Upper lobe of right lung (tissue), 1 donor: Measurements from ENCODE around the gene TTLL11. TPM values are rescaled to one million over a fixed set of nuclear protein-coding genes. Genes with fewer than 3 reads are reported as not detected.

Experiments
- ATAC-seq: fragments of 200-7000 bp; cut with Tn5 transposase; one replicate; pipeline ENCODE4 v1.9.1; 2020; ENCODE audit warnings: mild to moderate bottlenecking, moderate library complexity
- DNase-seq: peaks from one replicate; pipeline ENCODE4 v3.0.0-alpha.2; 2020
- H3K27ac ChIP-seq: fragments of 200-600 bp; one replicate; pipeline ENCODE4 v1.8.0; 2022
- H3K27me3 ChIP-seq: fragments of 200-600 bp; one replicate; pipeline ENCODE4 v1.8.0; 2022; ENCODE audit warnings: mild to moderate bottlenecking
- H3K36me3 ChIP-seq: fragments of 200-600 bp; one replicate; pipeline ENCODE4 v1.8.0; 2022
- H3K4me1 ChIP-seq: fragments of 200-600 bp; one replicate; pipeline ENCODE4 v1.8.0; 2022
- H3K4me3 ChIP-seq: fragments of 200-600 bp; one replicate; pipeline ENCODE4 v1.8.0; 2022; ENCODE audit warnings: mild to moderate bottlenecking
- H3K9me3 ChIP-seq: fragments of 200-600 bp; one replicate; pipeline ENCODE4 v1.8.0; 2022
- CTCF ChIP-seq: fragments of 200-600 bp; IDR thresholded peaks from one replicate; pipeline ENCODE4 v1.8.0; 2022; ENCODE audit warnings: antibody characterized with exemption
- intact Hi-C: fragments of 100-400 bp; cut with DNase I; formaldehyde crosslinking; loops from one replicate; pipeline ENCODE4 v1.11.0; 2022
- total RNA-seq: library from RNA; stranded (reverse); fragmentation: NEBNext Ultra II Directional; extraction: Animal tissue kit (Norgen Biotek cat#: 25700); gene quantifications from one replicate; pipeline ENCODE4 v1.2.1, GENCODE V29; 2021
- donor health status: DM: no; HTN: yes; CAD: no; lungs with severe emphysema.

Gene TTLL11
- total RNA-seq, 1 donor from 2014 or later = 10.7 TPM

GRCh38 chr9:122090287-122090883, 2.7 kb downstream of the TTLL11 start:
- ATAC-seq = no peak
- no peak for TF ChIP-seq CTCF
- Histone ChIP-seq H3K27ac (no peak overlapping the region), H3K27me3 (no peaks in the 10 kb centered on the region), H3K36me3 (peaks cover 5% of the 10 kb centered on the region), H3K4me1 (peaks cover 25% of the 10 kb centered on the region), H3K9me3 (no peaks in the 10 kb centered on the region), H3K4me3 (no peak overlapping the region)
- intact Hi-C loops = no loop called here
- DNase-seq = no peak

GRCh38 chr9:122088880-122089706, 4.0 kb downstream of the TTLL11 start:
- Histone ChIP-seq H3K4me3 (no peak overlapping the region), H3K9me3 (no peaks in the 10 kb centered on the region), H3K4me1 (peaks cover 20% of the 10 kb centered on the region), H3K27me3 (no peaks in the 10 kb centered on the region), H3K27ac (no peak overlapping the region), H3K36me3 (peaks cover 5% of the 10 kb centered on the region)
- ATAC-seq = no peak
- no peak for TF ChIP-seq CTCF
- DNase-seq = no peak
- intact Hi-C loops = no loop called here

GRCh38 chr9:122087406-122088200, 5.5 kb downstream of the TTLL11 start:
- Histone ChIP-seq H3K27me3 (no peaks in the 10 kb centered on the region), H3K4me3 (no peak overlapping the region), H3K4me1 (peaks cover 15% of the 10 kb centered on the region), H3K36me3 (peaks cover 5% of the 10 kb centered on the region), H3K9me3 (no peaks in the 10 kb centered on the region), H3K27ac (no peak overlapping the region)
- no peak for DNase-seq
- TF ChIP-seq CTCF = no peak
- no peak for ATAC-seq
- intact Hi-C loops = no loop called here

GRCh38 chr9:122086873-122087272, 6.2 kb downstream of the TTLL11 start:
- DNase-seq = no peak
- no peaks in the 10 kb centered on the region for H3K27me3 ChIP-seq
- ATAC-seq = no peak
- H3K4me3 ChIP-seq = no peak overlapping the region
- no peaks in the 10 kb centered on the region for H3K9me3 ChIP-seq
- peaks cover 10% of the 10 kb centered on the region for H3K4me1 ChIP-seq
- intact Hi-C loops = no loop called here
- no peak overlapping the region for H3K27ac ChIP-seq
- peaks cover 5% of the 10 kb centered on the region for H3K36me3 ChIP-seq
- no peak for TF ChIP-seq CTCF

DNA sequence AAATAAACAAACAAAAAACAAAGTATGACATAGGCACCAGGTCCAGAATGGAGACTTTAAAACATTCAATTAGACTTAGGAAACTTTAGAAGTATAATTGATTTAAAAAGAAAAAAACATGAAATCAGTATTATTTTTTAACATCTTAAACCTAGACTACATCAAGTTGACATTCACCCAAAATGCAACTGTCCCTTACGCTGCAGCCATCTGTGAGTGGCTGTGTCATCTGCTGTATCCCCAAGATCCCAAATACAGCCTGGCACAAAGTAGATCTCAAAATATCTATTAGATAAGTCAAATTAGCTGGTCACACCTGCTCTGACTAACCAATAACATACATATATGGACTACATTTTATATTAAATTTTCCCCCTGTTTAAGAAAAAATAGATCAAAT, 7.8 kb downstream of the TTLL11 start:
- Histone ChIP-seq H3K4me3 (no peak overlapping the region), H3K27ac (no peak overlapping the region), H3K27me3 (no peaks in the 10 kb centered on the region), H3K4me1 (no peaks in the 10 kb centered on the region), H3K9me3 (no peaks in the 10 kb centered on the region), H3K36me3 (peaks cover 5% of the 10 kb centered on the region)
- no peak for DNase-seq
- no peak for TF ChIP-seq CTCF
- no peak for ATAC-seq
- intact Hi-C loops = no loop called here
